Stomach (tissue), 9 donors: ENCODE data around the gene ANKRD49. TPM values are rescaled to one million over a fixed set of nuclear protein-coding genes. Genes with fewer than 3 reads are reported as not detected.

Experiments used
- DNase-seq, 2 donors: peaks; one replicate each; pipeline versions ENCODE4 v3.0.0 to v3.0.0-alpha.2; 2013 to 2019
- H3K27ac ChIP-seq, 5 donors: fragments of 200-600 bp in 4 of 5; sonication (generic) in 4 of 5; one replicate each; pipeline ENCODE4 v1.5.1; 2013 to 2019; ENCODE audit warnings: mild to moderate bottlenecking in 1 of 5, moderate library complexity in 1 of 5
- H3K27me3 ChIP-seq, 3 donors: fragments of 200-600 bp; sonication (generic); one replicate each; pipeline ENCODE4 v1.5.1; 2017 to 2019; ENCODE audit warnings: mixed run types in 1 of 3
- H3K36me3 ChIP-seq, 4 donors: fragments of 200-600 bp; sonication (generic); 1 replicate in 3 of 4; 2 replicates in 1 of 4; pipeline ENCODE4 v1.5.1; 2016 to 2019
- H3K4me1 ChIP-seq, 4 donors: fragments of 200-600 bp; sonication (generic); one replicate each; pipeline ENCODE4 v1.5.1; 2016 to 2019
- H3K4me3 ChIP-seq, 4 donors: fragments of 200-600 bp; sonication (generic) in 3 of 4; one replicate each; pipeline ENCODE4 v1.5.1; 2016 to 2019; ENCODE audit warnings: mild to moderate bottlenecking in 1 of 4
- H3K9me3 ChIP-seq, 4 donors: fragments of 200-600 bp; sonication (generic); one replicate each; pipeline ENCODE4 v1.5.1; 2016 to 2019
- CTCF ChIP-seq, 7 experiments: fragments of 450-650 bp in 4 of 7; fragments of 200-600 bp in 3 of 7; sonication (generic) in 3 of 7; IDR thresholded peaks; one replicate each; pipeline ENCODE4 v1.5.1; 2016 to 2019; ENCODE audit warnings: antibody characterized with exemption in 7 of 7, control low read depth in 2 of 7, mild to moderate bottlenecking in 1 of 7
- EP300 ChIP-seq: sonication (generic); formaldehyde crosslinking; IDR thresholded peaks from one replicate; pipeline ENCODE4 v1.6.1; 2017; ENCODE audit warnings: antibody characterized with exemption
- POLR2A ChIP-seq, 4 donors: fragments of 450-650 bp; IDR thresholded peaks; one replicate each; pipeline ENCODE4 v1.6.1; 2016; ENCODE audit warnings: antibody characterized with exemption in 4 of 4, control low read depth in 2 of 4, mild to moderate bottlenecking in 1 of 4, moderate library complexity in 1 of 4
- POLR2AphosphoS5 ChIP-seq, 3 donors: sonication (generic); formaldehyde crosslinking; IDR thresholded peaks; one replicate each; pipeline ENCODE4 v1.6.1; 2016; ENCODE audit warnings: antibody characterized with exemption in 3 of 3
- WGBS, 5 donors: extraction: QIAGEN DNeasy Blood & Tissue Kit in 3 of 5; methylation state at CpG; one replicate each; pipeline versions ENCODE4 v1.1.5 to v1.1.7; 2013 to 2018; 5-methylcytosine and 5-hydroxymethylcytosine counted together
- intact Hi-C: fragments of 100-400 bp; cut with DNase I; formaldehyde crosslinking; loops from one replicate; pipeline ENCODE4 v1.15.1; 2023; ENCODE audit warnings: low total_unique reads
- polyA plus RNA-seq, 3 donors: library from polyadenylated mRNA; stranded (reverse); fragments of 200-250 nt; gene quantifications; one replicate each; pipeline ENCODE4 v1.2.3, GENCODE V29; 2013
- total RNA-seq, 5 donors: library from RNA; depleted of rRNA; stranded (reverse); fragments of >200 nt; gene quantifications; one replicate each; pipeline versions ENCODE4 v1.1.0 to v1.2.3, GENCODE V29; 2014 to 2016
- donor health status: healthy with polysubstance abuse.
- donor health status: Bipolar disorder and iron deficiency.
- donor health status: healthy.

The ANKRD49 gene
- total and polyA plus RNA-seq, 8 donors = 0.87 to 77.0 (median 15.8) TPM

- no peaks in the 10 kb centered on the region for H3K27me3 ChIP-seq
- H3K4me3 ChIP-seq = no peak overlapping the region
- H3K36me3 ChIP-seq = peaks cover 7 to 48% (median 37%) of the 10 kb centered on the region in 4 donors
- peaks cover 0 to 10% (median 0%) of the 10 kb centered on the region in 4 donors for H3K4me1 ChIP-seq
- no peaks in the 10 kb centered on the region for H3K9me3 ChIP-seq
- DNase-seq = no peak
- no peak overlapping the region for H3K27ac ChIP-seq
- WGBS, 5 donors = 93 to 100% (median 97%) methylated on average over 2 of the region's 2 CpGs
- TF ChIP-seq POLR2A (IDR thresholded peaks at IDR 0.05) (no peak), CTCF (IDR thresholded peaks at IDR 0.05) (no peak), EP300 (no peak), POLR2AphosphoS5 (IDR thresholded peaks at IDR 0.05) (no peak)
- intact Hi-C loops = no loop called here
Observed at GRCh38 chr11:94454301-94454700, 39.5 kb upstream of the ANKRD49 start.

GRCh38 chr11:94455861-94456260 is 37.9 kb upstream of the ANKRD49 start:
- 88 to 97% (median 90%) methylated on average over 1 of the region's 1 CpG for WGBS, 5 donors
- Histone ChIP-seq H3K4me1 (no peaks in the 10 kb centered on the region), H3K27ac (no peak overlapping the region), H3K27me3 (no peaks in the 10 kb centered on the region), H3K36me3 (peaks cover 15 to 63% (median 52%) of the 10 kb centered on the region in 4 donors), H3K4me3 (no peak overlapping the region), H3K9me3 (no peaks in the 10 kb centered on the region)
- intact Hi-C loops = no loop called here
- TF ChIP-seq CTCF (IDR thresholded peaks at IDR 0.05) = no peak
- TF ChIP-seq EP300 = no peak
- TF ChIP-seq POLR2AphosphoS5 (IDR thresholded peaks at IDR 0.05) = no peak
- peak in 1 of 2 donors; percentile 59 for DNase-seq

- peaks cover 15 to 78% (median 63%) of the 10 kb centered on the region in 4 donors for H3K36me3 ChIP-seq
Observed at GRCh38 chr11:94457118-94458029, 36.4 kb upstream of the ANKRD49 start.

DNA sequence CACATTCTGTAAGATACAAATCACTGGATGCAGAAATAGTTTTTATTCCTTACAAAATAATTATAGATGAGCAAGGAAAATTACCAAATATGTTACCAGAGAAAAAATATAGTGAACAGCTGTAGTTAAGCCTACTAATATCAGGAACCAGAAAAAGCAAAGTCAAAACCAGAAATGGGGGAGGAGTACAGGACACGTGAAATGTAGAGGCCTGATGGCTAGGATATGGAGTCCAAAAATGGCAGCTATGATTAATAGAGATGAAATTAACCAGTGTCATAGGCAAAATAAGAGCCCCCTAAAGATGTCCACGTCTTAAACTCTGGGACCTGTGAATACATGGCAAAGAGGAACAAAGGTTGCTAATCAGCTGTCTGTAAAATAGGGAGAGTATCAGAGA is 34.2 kb upstream of the ANKRD49 start:
- DNase-seq = no peak
- peaks cover 15 to 81% (median 67%) of the 10 kb centered on the region in 4 donors for H3K36me3 ChIP-seq
- H3K4me1 ChIP-seq = no peaks in the 10 kb centered on the region
- TF ChIP-seq POLR2A (IDR thresholded peaks at IDR 0.05) (no peak), POLR2AphosphoS5 (IDR thresholded peaks at IDR 0.05) (no peak)
- H3K9me3 ChIP-seq = no peaks in the 10 kb centered on the region
- WGBS, 5 donors = 84 to 94% (median 91%) methylated on average over 2 of the region's 2 CpGs
- intact Hi-C loops = no loop called here
- no peak overlapping the region for H3K4me3 ChIP-seq
- H3K27ac ChIP-seq = no peak overlapping the region
- no peaks in the 10 kb centered on the region for H3K27me3 ChIP-seq

More at GRCh38 chr11:94457118-94458029, 36.4 kb upstream of the ANKRD49 start:
- no peak overlapping the region for H3K4me3 ChIP-seq
- 80 to 88% (median 85%) methylated on average over 4 of the region's 4 CpGs for WGBS, 5 donors
- TF ChIP-seq POLR2AphosphoS5 (IDR thresholded peaks at IDR 0.05) (no peak), POLR2A (IDR thresholded peaks at IDR 0.05) (no peak), CTCF (IDR thresholded peaks at IDR 0.05) (no peak), EP300 (no peak)
- no peak overlapping the region for H3K27ac ChIP-seq
- intact Hi-C loops = no loop called here
- H3K4me1 ChIP-seq = no peaks in the 10 kb centered on the region
- H3K27me3 ChIP-seq = no peaks in the 10 kb centered on the region
- H3K9me3 ChIP-seq = no peaks in the 10 kb centered on the region
- no peak for DNase-seq

GRCh38 chr11:94469416-94469815 is 24.4 kb upstream of the ANKRD49 start:
- Histone ChIP-seq H3K4me3 (no peak overlapping the region), H3K27ac (no peak overlapping the region), H3K9me3 (no peaks in the 10 kb centered on the region), H3K4me1 (peaks cover 0 to 4% (median 0%) of the 10 kb centered on the region in 4 donors), H3K27me3 (no peaks in the 10 kb centered on the region), H3K36me3 (peaks cover 0 to 80% (median 73%) of the 10 kb centered on the region in 4 donors)
- 49 to 78% (median 66%) methylated on average over 2 of the region's 2 CpGs for WGBS, 5 donors
- TF ChIP-seq POLR2A (IDR thresholded peaks at IDR 0.05) = no peak
- TF ChIP-seq EP300 = no peak
- no peak for TF ChIP-seq POLR2AphosphoS5 (IDR thresholded peaks at IDR 0.05)
- TF ChIP-seq CTCF (IDR thresholded peaks at IDR 0.05) = no peak
- intact Hi-C loops = no loop called here
- no peak for DNase-seq
